IMR-90 (cell line): ENCODE data around the gene NCKAP5.
"Not testable (repeated sequence)": the region's sequence is repeated elsewhere in the genome, so short reads cannot be mapped to it uniquely, and the experiment has no call there.

ENCODE experiments used
- CHD1 ChIP-seq: IDR thresholded peaks from 2 replicates; pipeline ENCODE4 v1.6.1; 2012; ENCODE audit warnings: low read depth, low read length, improper control_type of control experiment
- CTCF ChIP-seq: conservative IDR thresholded peaks from 2 replicates; pipeline ENCODE4 v1.5.1; 2012; ENCODE audit warnings: mild to moderate bottlenecking, low read depth, low read length, improper control_type of control experiment
- ELK1 ChIP-seq: fragments of 150-350 bp; IDR thresholded peaks from 2 replicates; pipeline ENCODE4 v1.6.1; 2016; ENCODE audit warnings: low read depth, mild to moderate bottlenecking, low read length, moderate library complexity, borderline replicate concordance
- FOS ChIP-seq: fragments of 150-350 bp; IDR thresholded peaks from 2 replicates; pipeline ENCODE4 v1.6.1; 2016; ENCODE audit warnings: low read depth, low read length
- MXI1 ChIP-seq: IDR thresholded peaks from 2 replicates; pipeline ENCODE4 v1.6.1; 2012; ENCODE audit warnings: low read depth, mild to moderate bottlenecking, low read length, moderate library complexity, borderline replicate concordance
- POLR2A ChIP-seq: IDR thresholded peaks from 2 replicates; pipeline ENCODE4 v1.6.1; 2012; ENCODE audit warnings: mild to moderate bottlenecking, low read depth, low read length
- RAD21 ChIP-seq: IDR thresholded peaks from 2 replicates; pipeline ENCODE4 v1.6.1; 2012; ENCODE audit warnings: low read length, improper control_type of control experiment
- RCOR1 ChIP-seq: IDR thresholded peaks from 2 replicates; pipeline ENCODE4 v1.6.1; 2012; ENCODE audit warnings: mild to moderate bottlenecking, low read length, improper control_type of control experiment; ENCODE audit not compliant: insufficient replicate concordance
- SMC3 ChIP-seq: fragments of 150-350 bp; IDR thresholded peaks from 2 replicates; pipeline ENCODE4 v1.6.1; 2016; ENCODE audit warnings: low read depth, mild to moderate bottlenecking, antibody characterized with exemption, low read length, moderate library complexity

GRCh38 chr2:133206666-133207065 is 361.6 kb downstream of the NCKAP5 start:
- not testable (repeated sequence) for TF ChIP-seq CTCF, ELK1, RAD21, POLR2A, FOS, RCOR1, SMC3, MXI1, CHD1
